B cell (primary cell): ENCODE measurements around the gene S100A3.

Source experiments
- EZH2 ChIP-seq: IDR thresholded peaks from 2 replicates; pipeline ENCODE4 v1.6.1; 2012; ENCODE audit warnings: borderline replicate concordance, low read depth, mild to moderate bottlenecking, moderate library complexity, low read length; ENCODE audit not compliant: insufficient read depth, poor library complexity, severe bottlenecking
- TF ChIP-seq, protein P1 (sequence below): fragments of 200-600 bp; IDR thresholded peaks from one replicate; pipeline ENCODE4 v1.8.0; 2022; ENCODE audit warnings: antibody characterized with exemption, mild to moderate bottlenecking

DNA sequence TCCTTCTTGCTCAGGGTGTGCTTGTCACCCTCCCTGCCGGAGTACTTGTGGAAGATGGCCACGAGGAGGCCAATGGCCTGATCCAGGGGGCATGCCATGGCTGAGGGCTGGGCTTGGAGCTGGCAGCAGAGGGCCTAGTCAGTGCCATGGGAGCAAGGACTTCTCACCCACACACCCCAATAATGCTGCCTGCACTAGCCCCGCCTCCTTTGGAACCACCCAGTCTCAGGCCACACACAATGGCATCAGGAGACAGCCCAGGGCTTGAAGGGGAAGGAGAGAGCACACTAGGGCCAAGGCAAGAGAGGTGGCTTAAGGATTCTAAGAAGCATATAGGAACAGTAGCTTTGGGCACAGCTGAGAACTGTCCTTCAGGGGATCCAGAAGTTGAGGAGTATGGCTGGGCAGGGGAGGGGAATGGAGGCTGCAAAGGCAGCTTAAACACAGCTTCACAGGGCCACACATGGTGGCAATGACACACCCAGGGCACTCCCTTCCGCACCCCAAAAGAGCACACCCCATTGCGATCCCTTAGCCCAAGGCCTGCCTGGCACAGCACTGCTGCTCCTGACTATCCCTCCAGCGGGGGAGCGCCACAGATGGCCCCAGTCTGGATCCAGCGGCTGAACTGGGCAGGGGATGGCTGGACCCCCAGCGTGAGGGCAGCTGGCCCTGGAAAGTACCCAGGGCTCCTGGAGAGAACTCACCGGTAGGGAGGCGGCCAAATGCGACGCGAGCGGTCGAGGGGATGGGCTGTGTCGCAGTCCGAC, 13.6 kb downstream of the S100A3 start, which contains the start of gene S100A6:
- TF ChIP-seq, protein P1, sequence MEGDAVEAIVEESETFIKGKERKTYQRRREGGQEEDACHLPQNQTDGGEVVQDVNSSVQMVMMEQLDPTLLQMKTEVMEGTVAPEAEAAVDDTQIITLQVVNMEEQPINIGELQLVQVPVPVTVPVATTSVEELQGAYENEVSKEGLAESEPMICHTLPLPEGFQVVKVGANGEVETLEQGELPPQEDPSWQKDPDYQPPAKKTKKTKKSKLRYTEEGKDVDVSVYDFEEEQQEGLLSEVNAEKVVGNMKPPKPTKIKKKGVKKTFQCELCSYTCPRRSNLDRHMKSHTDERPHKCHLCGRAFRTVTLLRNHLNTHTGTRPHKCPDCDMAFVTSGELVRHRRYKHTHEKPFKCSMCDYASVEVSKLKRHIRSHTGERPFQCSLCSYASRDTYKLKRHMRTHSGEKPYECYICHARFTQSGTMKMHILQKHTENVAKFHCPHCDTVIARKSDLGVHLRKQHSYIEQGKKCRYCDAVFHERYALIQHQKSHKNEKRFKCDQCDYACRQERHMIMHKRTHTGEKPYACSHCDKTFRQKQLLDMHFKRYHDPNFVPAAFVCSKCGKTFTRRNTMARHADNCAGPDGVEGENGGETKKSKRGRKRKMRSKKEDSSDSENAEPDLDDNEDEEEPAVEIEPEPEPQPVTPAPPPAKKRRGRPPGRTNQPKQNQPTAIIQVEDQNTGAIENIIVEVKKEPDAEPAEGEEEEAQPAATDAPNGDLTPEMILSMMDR, result no peak
- TF ChIP-seq EZH2, result no peak
